Fibroblast of villous mesenchyme (primary cell): Measurements from ENCODE around the gene CAPN10. TPM values are rescaled to one million over a fixed set of nuclear protein-coding genes. Genes with fewer than 3 reads are reported as not detected.

Experiments
- DNase-seq: peaks from one replicate; pipeline ENCODE4 v3.0.0-alpha.2; 2010; ENCODE audit warnings: low read depth
- H3K4me3 ChIP-seq: 2 replicates; pipeline ENCODE4 v1.5.1; 2011; ENCODE audit warnings: low read depth, mild to moderate bottlenecking, low read length
- total RNA-seq: library from RNA; depleted of rRNA; stranded (reverse); fragments of >200 nt; gene quantifications from 2 replicates; pipeline ENCODE4 v1.2.3, GENCODE V29; 2012
- TF ChIP-seq, protein P1 (sequence below): IDR thresholded peaks from 2 replicates; pipeline ENCODE4 v1.5.1; 2012; ENCODE audit warnings: low read depth, mild to moderate bottlenecking, low read length; ENCODE audit not compliant: insufficient read depth

Gene CAPN10
- total RNA-seq, 1 donor, result 20.3 TPM

DNA sequence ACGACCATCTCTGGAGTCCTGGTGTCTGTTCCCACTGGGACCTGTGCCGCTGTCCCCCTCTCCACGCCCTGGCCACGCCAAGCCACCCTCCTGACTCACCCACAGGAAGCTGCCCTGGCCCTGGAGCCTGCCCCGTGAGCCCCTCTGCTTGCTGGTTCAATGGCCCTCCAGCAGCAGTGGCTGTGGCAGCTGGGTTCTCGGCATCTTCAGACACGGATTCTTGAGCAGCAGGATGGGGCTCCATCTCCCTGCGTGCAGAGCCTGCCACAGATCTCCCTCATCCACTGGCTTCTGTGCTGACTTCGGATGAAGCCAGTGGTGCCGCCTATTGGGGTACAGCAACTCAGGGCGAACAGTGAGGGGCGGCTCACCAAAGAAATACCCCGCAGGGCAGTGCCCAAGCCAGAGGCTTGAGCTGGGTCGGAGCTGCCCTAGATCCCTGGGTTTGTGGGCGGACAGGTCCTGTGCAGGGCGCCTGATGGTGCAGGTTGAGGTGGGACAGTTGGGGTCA is 14.0 kb downstream of the CAPN10 start:
- no peak for DNase-seq
- TF ChIP-seq, protein P1, sequence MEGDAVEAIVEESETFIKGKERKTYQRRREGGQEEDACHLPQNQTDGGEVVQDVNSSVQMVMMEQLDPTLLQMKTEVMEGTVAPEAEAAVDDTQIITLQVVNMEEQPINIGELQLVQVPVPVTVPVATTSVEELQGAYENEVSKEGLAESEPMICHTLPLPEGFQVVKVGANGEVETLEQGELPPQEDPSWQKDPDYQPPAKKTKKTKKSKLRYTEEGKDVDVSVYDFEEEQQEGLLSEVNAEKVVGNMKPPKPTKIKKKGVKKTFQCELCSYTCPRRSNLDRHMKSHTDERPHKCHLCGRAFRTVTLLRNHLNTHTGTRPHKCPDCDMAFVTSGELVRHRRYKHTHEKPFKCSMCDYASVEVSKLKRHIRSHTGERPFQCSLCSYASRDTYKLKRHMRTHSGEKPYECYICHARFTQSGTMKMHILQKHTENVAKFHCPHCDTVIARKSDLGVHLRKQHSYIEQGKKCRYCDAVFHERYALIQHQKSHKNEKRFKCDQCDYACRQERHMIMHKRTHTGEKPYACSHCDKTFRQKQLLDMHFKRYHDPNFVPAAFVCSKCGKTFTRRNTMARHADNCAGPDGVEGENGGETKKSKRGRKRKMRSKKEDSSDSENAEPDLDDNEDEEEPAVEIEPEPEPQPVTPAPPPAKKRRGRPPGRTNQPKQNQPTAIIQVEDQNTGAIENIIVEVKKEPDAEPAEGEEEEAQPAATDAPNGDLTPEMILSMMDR, result no peak
- H3K4me3 ChIP-seq, result no peak overlapping the region

DNA sequence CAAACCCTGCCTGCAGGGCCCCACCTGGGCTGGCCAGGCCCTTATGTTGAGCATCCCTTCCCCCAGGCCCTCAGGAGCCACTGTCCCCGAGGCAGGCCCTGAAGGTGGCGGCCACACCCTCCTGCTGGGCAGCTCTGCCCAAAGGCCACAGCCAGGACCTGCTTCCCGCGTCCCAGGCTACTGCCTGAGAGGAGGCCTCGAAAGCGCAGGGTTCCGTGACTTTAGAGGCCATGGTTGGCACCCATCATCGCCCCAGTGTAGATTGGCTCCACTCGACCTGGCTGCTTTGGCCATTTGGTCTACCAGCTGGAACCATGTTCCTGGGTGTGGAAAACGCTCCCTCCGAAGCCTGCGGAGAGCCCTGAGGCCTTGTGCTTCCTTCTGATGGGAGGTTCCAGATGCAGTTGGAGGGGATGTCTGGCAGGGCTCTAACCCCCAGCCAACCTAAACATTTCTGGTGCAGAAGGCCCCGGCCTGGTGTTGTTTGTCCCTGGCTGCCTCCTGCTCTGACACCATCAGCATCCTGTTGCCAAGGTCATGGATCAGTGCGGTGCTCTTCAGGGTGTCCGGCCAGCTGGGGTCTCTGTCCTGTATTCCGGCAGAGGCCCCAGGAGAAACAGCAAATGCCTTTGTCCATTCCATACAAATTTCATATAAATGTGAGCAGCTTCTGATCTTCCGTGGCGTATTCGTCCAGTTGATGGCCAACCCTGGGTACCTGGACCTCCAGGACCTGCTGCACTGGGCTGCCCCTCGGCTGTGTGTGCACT is 14.7 kb downstream of the CAPN10 start:
- no peak for DNase-seq
- TF ChIP-seq, protein P1, result no peak
- no peak overlapping the region for H3K4me3 ChIP-seq

- DNase-seq, result no peak
- no peak overlapping the region for H3K4me3 ChIP-seq
- TF ChIP-seq, protein P1, result no peak
These were observed 15.3 kb downstream of the CAPN10 start for GRCh38 chr2:240601831-240602160.

GRCh38 chr2:240602266-240603050 is 15.9 kb downstream of the CAPN10 start:
- H3K4me3 ChIP-seq, result no peak overlapping the region
- TF ChIP-seq, protein P1, result no peak
- no peak for DNase-seq

GRCh38 chr2:240603081-240603835 is 16.7 kb downstream of the CAPN10 start:
- DNase-seq, result no peak
- no peak overlapping the region for H3K4me3 ChIP-seq
- TF ChIP-seq, protein P1, result no peak

DNA sequence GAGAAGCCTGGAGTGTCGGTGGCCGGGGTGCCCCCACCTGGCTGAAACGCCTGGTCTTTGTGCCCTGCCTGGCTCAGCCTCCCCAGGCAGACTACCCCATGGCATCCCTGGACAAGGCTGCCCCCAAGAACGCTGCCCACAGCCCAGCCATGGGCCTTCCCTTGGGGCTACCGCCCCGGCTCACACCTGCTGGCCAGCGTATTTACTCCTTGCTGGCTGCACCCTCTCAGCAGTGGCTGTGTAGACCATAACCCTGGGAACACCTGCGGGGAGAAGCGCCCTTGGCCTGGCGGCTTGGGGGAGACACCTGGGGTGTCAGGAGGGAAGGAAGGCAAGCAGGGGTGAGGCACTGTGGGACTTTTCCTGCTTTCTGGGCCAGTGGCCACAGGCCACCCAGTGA is 17.3 kb downstream of the CAPN10 start:
- DNase-seq, result no peak
- no peak overlapping the region for H3K4me3 ChIP-seq
- TF ChIP-seq, protein P1, result no peak
